MM.1S (cell line): Measurements from ENCODE around the gene ENPEP.

ENCODE experiments used
- DNase-seq: peaks from one replicate; pipeline ENCODE4 v3.0.0-alpha.2; 2015
- H2AFZ ChIP-seq: fragments of 300-600 bp; sonication (generic); 2 replicates; pipeline ENCODE4 v1.6.0; 2016; ENCODE audit warnings: antibody characterized with exemption, low read length
- H3F3A ChIP-seq: fragments of 300-600 bp; sonication (generic); 2 replicates; pipeline ENCODE4 v1.6.1; 2016; ENCODE audit warnings: mild to moderate bottlenecking, antibody characterized with exemption, low read length, moderate library complexity, mixed read lengths; ENCODE audit not compliant: insufficient read depth
- H3K27ac ChIP-seq: fragments of 300-600 bp; sonication (generic); 2 replicates; pipeline ENCODE4 v1.5.1; 2016; ENCODE audit warnings: mild to moderate bottlenecking, low read length
- H3K27me3 ChIP-seq: fragments of 300-600 bp; sonication (generic); replicated peaks from 2 replicates; pipeline ENCODE4 v1.6.0; 2016; ENCODE audit warnings: low read length; ENCODE audit not compliant: insufficient read depth
- H3K36me3 ChIP-seq: fragments of 300-600 bp; sonication (generic); replicated peaks from 2 replicates; pipeline ENCODE4 v1.6.1; 2016; ENCODE audit warnings: mild to moderate bottlenecking, low read length, mixed read lengths; ENCODE audit not compliant: insufficient read depth
- H3K4me1 ChIP-seq: fragments of 300-600 bp; sonication (generic); 2 replicates; pipeline ENCODE4 v1.6.1; 2016; ENCODE audit warnings: low read length, mixed read lengths
- H3K4me2 ChIP-seq: fragments of 300-600 bp; sonication (generic); 2 replicates; pipeline ENCODE4 v1.6.0; 2016; ENCODE audit warnings: low read depth, low read length
- H3K4me3 ChIP-seq: fragments of 300-600 bp; sonication (generic); 2 replicates; pipeline ENCODE4 v1.5.1; 2016; ENCODE audit warnings: low read length, mixed read lengths
- H3K79me2 ChIP-seq: fragments of 300-600 bp; sonication (generic); 2 replicates; pipeline ENCODE4 v1.6.1; 2016; ENCODE audit warnings: mixed run types, low read length, mixed read lengths
- H3K9ac ChIP-seq: fragments of 300-600 bp; sonication (generic); 2 replicates; pipeline ENCODE4 v1.6.1; 2016; ENCODE audit warnings: low read length, mixed read lengths
- H3K9me2 ChIP-seq: fragments of 300-600 bp; sonication (generic); replicated peaks from 2 replicates; pipeline ENCODE4 v1.6.1; 2016; ENCODE audit warnings: mild to moderate bottlenecking, low read length, mixed read lengths; ENCODE audit not compliant: insufficient read depth
- H3K9me3 ChIP-seq: fragments of 300-600 bp; sonication (generic); replicated peaks from 2 replicates; pipeline ENCODE4 v1.6.1; 2016; ENCODE audit warnings: mild to moderate bottlenecking, low read length, mixed read lengths; ENCODE audit not compliant: insufficient read depth
- H4K20me1 ChIP-seq: fragments of 300-600 bp; sonication (generic); 2 replicates; pipeline ENCODE4 v1.6.1; 2016; ENCODE audit warnings: mild to moderate bottlenecking, low read length, moderate library complexity, mixed read lengths; ENCODE audit not compliant: insufficient read depth
- EZH2 ChIP-seq: fragments of 300-600 bp; sonication (generic); optimal IDR thresholded peaks from 2 replicates; pipeline ENCODE3; 2017; ENCODE audit warnings: low read depth, mild to moderate bottlenecking, antibody characterized with exemption, low read length, mixed read lengths
- EZH2phosphoT487 ChIP-seq: fragments of 300-600 bp; sonication (generic); IDR thresholded peaks from 2 replicates; pipeline ENCODE4 v1.6.1; 2018; ENCODE audit warnings: antibody characterized with exemption, low read length
- TF ChIP-seq, protein P1 (sequence below): fragments of 300-600 bp; sonication (generic); IDR thresholded peaks from 2 replicates; pipeline ENCODE4 v1.5.1; 2016; ENCODE audit warnings: antibody characterized with exemption, low read length, mixed read lengths

Gene ENPEP

DNA sequence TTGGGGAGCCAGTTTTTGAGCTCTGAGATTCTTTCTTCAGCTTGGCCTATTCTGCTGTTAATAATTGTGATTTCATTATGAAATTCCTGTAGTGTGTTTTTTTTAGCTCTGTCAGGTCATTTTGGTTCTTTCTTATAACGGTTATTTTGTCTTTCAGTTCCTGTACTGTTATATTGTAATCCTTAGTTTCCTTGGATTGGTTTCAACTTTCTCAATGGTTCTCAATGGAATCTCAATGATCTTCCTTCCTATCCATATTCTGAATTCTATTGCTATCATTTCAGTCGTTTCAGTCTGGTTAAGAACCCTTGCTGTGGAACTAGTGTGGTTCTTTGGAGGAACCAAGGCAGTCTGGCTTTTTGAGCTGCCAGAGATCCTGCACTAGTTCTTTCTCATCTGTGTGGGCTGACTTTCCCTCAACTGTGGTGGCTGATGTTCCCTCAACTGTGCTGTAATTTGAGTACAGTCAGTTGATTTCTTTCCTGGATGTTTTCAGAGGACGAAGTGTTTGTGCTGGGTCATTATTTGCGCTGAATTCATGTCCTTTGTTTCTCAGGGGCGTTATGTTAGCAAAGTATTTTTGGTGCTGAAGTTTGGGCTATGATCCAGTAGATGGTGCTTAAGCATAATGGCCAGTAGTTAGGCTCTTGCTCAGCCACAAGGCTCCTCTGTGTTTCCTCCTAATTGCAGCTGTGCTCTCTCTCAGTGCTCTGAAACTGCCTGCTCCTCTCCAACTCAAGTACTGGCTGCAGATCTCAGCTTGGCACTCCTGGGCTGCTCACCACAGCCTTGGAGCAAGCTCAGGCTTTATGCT, 27.5 kb downstream of the ENPEP start:
- TF ChIP-seq EZH2, result no peak
- TF ChIP-seq, protein P1, sequence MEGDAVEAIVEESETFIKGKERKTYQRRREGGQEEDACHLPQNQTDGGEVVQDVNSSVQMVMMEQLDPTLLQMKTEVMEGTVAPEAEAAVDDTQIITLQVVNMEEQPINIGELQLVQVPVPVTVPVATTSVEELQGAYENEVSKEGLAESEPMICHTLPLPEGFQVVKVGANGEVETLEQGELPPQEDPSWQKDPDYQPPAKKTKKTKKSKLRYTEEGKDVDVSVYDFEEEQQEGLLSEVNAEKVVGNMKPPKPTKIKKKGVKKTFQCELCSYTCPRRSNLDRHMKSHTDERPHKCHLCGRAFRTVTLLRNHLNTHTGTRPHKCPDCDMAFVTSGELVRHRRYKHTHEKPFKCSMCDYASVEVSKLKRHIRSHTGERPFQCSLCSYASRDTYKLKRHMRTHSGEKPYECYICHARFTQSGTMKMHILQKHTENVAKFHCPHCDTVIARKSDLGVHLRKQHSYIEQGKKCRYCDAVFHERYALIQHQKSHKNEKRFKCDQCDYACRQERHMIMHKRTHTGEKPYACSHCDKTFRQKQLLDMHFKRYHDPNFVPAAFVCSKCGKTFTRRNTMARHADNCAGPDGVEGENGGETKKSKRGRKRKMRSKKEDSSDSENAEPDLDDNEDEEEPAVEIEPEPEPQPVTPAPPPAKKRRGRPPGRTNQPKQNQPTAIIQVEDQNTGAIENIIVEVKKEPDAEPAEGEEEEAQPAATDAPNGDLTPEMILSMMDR, result peak; percentile 19; the same call in 1 of the 2 replicates
- H3K27ac ChIP-seq, result no peak overlapping the region
- H3K9me2 ChIP-seq, result no peaks in the 10 kb centered on the region
- H3K9ac ChIP-seq, result no peak overlapping the region
- H3K4me3 ChIP-seq, result no peak overlapping the region
- no peaks in the 10 kb centered on the region for H3F3A ChIP-seq
- no peaks in the 10 kb centered on the region for H4K20me1 ChIP-seq
- no peak overlapping the region for H2AFZ ChIP-seq
- no peaks in the 10 kb centered on the region for H3K36me3 ChIP-seq
- H3K27me3 ChIP-seq, result no peaks in the 10 kb centered on the region
- H3K4me1 ChIP-seq, result 0 out of 2 replicates have a peak, but pooled peaks cover 7% of the 10 kb centered on the region
- H3K9me3 ChIP-seq, result no peaks in the 10 kb centered on the region
- H3K79me2 ChIP-seq, result no peaks in the 10 kb centered on the region
- no peak overlapping the region for H3K4me2 ChIP-seq
- DNase-seq, result peak; percentile 32

DNA sequence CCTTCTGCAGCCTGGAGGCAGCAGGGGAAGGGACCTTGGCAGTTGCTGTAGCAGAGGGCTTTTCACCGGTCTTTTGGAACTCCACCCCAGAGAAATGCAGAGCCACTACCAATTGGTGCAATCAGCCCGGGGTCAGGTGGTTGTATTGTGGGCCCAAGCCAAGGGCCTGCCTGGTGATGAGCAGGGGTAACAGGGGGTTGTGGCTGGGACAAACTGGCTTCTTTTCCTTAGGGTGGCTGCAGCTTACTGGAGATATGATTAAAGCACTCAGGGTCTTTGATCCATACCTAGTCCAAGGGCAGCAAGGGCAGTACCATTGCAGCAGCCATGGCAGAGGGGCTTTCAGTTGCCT, 28.1 kb downstream of the ENPEP start:
- no peaks in the 10 kb centered on the region for H3K27me3 ChIP-seq
- no peak overlapping the region for H2AFZ ChIP-seq
- 0 out of 2 replicates have a peak, but pooled peaks cover 7% of the 10 kb centered on the region for H3K4me1 ChIP-seq
- H3K9ac ChIP-seq, result no peak overlapping the region
- H3K9me2 ChIP-seq, result no peaks in the 10 kb centered on the region
- DNase-seq, result no peak
- no peaks in the 10 kb centered on the region for H3K79me2 ChIP-seq
- H3K9me3 ChIP-seq, result no peaks in the 10 kb centered on the region
- no peaks in the 10 kb centered on the region for H3F3A ChIP-seq
- no peaks in the 10 kb centered on the region for H4K20me1 ChIP-seq
- TF ChIP-seq, protein P1, result no peak
- TF ChIP-seq EZH2phosphoT487, result no peak
- TF ChIP-seq EZH2, result no peak
- no peak overlapping the region for H3K4me3 ChIP-seq
- H3K27ac ChIP-seq, result no peak overlapping the region
- H3K36me3 ChIP-seq, result no peaks in the 10 kb centered on the region
- H3K4me2 ChIP-seq, result no peak overlapping the region

DNA sequence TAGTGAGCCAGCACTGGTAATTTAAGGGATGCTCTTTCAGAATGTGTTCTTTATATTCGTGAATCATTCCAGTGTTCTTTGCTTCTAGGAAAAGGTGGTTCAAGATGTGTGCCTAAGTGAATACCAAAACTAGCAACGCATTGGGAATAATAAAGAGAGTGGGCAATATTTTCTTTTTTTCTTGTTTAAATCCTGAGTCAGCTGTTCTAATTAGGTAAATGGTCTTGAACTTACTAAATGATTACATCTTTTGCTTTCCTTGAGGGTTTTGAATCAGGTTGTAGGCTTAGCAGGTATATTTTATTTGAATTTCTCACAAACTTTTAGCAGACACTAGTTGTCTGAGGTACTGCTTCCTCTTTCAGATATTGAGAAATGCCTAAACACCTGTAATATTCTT, 29.5 kb downstream of the ENPEP start:
- DNase-seq, result no peak
- TF ChIP-seq, protein P1, result no peak
- TF ChIP-seq EZH2phosphoT487, result no peak
- no peak for TF ChIP-seq EZH2

More for the DNA sequence above, 29.5 kb downstream of the ENPEP start:
- H3K27me3 ChIP-seq, result no peaks in the 10 kb centered on the region
- no peaks in the 10 kb centered on the region for H3K9me2 ChIP-seq
- H3F3A ChIP-seq, result no peaks in the 10 kb centered on the region
- no peak overlapping the region for H3K9ac ChIP-seq
- H4K20me1 ChIP-seq, result no peaks in the 10 kb centered on the region
- H3K4me1 ChIP-seq, result 0 out of 2 replicates have a peak, but pooled peaks cover 7% of the 10 kb centered on the region
- no peak overlapping the region for H3K27ac ChIP-seq
- no peaks in the 10 kb centered on the region for H3K36me3 ChIP-seq
- H3K4me2 ChIP-seq, result no peak overlapping the region
- H3K9me3 ChIP-seq, result no peaks in the 10 kb centered on the region
- H3K4me3 ChIP-seq, result no peak overlapping the region
- H3K79me2 ChIP-seq, result no peaks in the 10 kb centered on the region
- H2AFZ ChIP-seq, result no peak overlapping the region
